Measurements from ENCODE around the gene HJURP. TPM values are rescaled to one million over a fixed set of nuclear protein-coding genes. Genes with fewer than 3 reads are reported as not detected.

Gene HJURP
- polyA plus RNA-seq, 3 donors = not detected

DNA sequence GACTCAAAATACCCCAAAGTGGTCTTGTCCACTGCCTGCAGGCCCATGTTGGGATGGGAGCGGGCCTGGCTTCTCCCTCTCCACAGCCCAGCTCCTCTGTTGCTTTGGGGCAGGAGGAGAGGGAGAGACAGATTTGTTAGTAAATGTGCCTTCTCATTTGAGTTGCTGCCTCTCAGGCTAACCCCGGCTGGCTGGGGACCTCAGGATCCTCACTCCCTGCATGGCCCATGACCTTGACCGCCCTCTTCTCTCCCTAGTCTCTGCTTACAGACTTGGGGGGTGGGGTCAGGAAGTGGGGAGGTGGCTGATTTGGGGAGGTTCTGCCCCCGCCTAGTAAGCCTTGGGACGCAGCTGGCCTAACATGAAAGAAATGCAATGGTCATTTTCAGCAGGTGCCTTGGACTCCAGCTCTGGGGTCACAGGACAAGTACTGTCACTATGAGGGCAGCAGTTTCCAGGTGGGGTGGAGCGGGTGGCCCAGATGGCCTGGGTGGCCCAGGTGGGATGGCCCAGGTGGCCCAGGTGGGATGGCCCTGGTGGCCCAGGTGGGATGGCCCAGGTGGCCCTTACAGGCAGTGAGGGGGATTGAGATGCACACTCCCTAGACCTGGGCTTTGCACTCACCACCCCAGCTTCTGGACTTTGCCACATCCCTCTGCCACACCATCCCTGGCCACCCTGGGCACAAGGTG, 24.1 kb downstream of the HJURP start:
- Histone ChIP-seq H3K36me3 (replicated peaks in 1 of 2; ENCODE audit: control insufficient read depth in 1 of 2, insufficient read depth in 2 of 2, low read length in 2 of 2) (peaks cover 11 to 17% of the 10 kb centered on the region in 2 donors), H3K4me2 (replicated peaks; ENCODE audit: extremely low read depth, low read length, poor library complexity, severe bottlenecking) (no peak overlapping the region), H3K9ac (ENCODE audit: insufficient read depth, low read length, poor library complexity, severe bottlenecking) (no peak overlapping the region), H3K27ac (ENCODE audit: low read depth in 1 of 2, low read length in 2 of 2) (no peak overlapping the region), H3K9me3 (replicated peaks in 1 of 2; ENCODE audit: control insufficient read depth in 1 of 2, insufficient read depth in 1 of 2, low read length in 2 of 2) (no peaks in the 10 kb centered on the region), H3K4me1 (ENCODE audit: control insufficient read depth in 1 of 2, insufficient read depth in 2 of 2, low read length in 2 of 2) (no peaks in the 10 kb centered on the region), H3K4me3 (replicated peaks in 1 of 3; ENCODE audit: low read depth in 2 of 3, low read length in 3 of 3) (no peak overlapping the region), H4K20me1 (ENCODE audit: insufficient read depth, low read length) (no peaks in the 10 kb centered on the region), H3K79me2 (ENCODE audit: insufficient read depth, low read length) (no peaks in the 10 kb centered on the region), H2AFZ (ENCODE audit: insufficient read depth, low read depth, low read length, poor library complexity, severe bottlenecking) (no peak overlapping the region), H3K27me3 (ENCODE audit: control insufficient read depth in 2 of 2, insufficient read depth in 2 of 2, low read length in 2 of 2) (no peaks in the 10 kb centered on the region)
- 94% methylated on average over 2 of the region's 6 CpGs for WGBS (ENCODE audit: insufficient coverage)
- Mint-ChIP-seq H3K36me3 (peaks cover 15 to 21% of the 10 kb centered on the region in 2 donors), H3K27me3 (ENCODE audit: low read depth in 3 of 3) (peaks cover 3 to 5% (median 5%) of the 10 kb centered on the region in 3 donors), H3K4me3 (no peak overlapping the region), H3K9me3 (peaks cover 0 to 8% (median 0%) of the 10 kb centered on the region in 7 donors), H3K27ac (no peak overlapping the region), H3K4me1 (peaks cover 2% of the 10 kb centered on the region)
- intact Hi-C loops (cut with micrococcal nuclease) = no loop called here
- TF ChIP-seq, protein P1, sequence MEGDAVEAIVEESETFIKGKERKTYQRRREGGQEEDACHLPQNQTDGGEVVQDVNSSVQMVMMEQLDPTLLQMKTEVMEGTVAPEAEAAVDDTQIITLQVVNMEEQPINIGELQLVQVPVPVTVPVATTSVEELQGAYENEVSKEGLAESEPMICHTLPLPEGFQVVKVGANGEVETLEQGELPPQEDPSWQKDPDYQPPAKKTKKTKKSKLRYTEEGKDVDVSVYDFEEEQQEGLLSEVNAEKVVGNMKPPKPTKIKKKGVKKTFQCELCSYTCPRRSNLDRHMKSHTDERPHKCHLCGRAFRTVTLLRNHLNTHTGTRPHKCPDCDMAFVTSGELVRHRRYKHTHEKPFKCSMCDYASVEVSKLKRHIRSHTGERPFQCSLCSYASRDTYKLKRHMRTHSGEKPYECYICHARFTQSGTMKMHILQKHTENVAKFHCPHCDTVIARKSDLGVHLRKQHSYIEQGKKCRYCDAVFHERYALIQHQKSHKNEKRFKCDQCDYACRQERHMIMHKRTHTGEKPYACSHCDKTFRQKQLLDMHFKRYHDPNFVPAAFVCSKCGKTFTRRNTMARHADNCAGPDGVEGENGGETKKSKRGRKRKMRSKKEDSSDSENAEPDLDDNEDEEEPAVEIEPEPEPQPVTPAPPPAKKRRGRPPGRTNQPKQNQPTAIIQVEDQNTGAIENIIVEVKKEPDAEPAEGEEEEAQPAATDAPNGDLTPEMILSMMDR (IDR thresholded peaks at IDR 0.05) = no peak
- no peak for DNase-seq

DNA sequence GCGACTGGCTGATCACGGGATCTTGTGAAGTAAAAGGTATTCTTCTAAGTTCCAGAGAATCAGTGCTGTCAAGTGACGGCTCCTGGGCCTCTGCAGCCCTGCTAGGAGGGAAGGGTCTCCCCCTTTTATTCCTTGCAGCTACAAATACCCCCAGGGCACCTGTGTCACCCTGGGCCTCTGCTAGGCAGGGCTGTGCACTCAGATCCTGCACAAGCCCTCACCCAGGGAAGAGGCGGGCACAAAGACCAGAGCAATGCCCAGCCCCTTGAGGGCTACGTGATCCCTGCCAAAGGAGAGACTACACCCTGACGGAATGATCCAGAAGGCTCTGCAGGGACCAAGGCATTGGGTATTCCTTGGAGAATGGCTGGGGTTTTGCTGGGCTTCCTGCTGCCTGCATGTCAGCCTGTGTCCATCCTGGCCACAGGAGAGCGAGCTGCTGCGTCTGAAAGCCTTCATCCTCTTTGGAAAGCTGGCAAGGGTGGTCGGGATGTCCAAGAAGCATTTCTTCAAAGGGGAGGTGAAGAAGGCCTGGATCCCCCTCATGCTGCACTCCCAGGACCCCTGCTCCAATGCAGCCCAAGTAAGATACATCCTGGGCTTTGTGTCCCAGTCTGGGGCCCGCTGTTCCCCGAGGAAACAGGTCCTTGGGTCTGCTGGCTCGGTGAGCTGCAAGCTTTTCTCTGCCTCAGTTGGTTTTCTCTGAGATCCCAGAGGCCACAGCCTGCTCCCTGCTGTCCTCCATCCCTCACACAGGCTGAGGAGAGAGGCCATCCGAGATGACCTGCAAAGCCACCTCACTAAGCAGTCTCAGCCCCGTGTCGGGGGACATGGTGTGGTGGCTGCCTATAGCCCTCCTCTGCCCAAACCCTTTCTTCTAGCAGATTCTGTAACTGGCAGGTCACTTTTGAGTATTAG, 24.9 kb downstream of the HJURP start:
- Histone ChIP-seq H3K27me3 (ENCODE audit: control insufficient read depth in 2 of 2, insufficient read depth in 2 of 2, low read length in 2 of 2) (no peaks in the 10 kb centered on the region), H4K20me1 (ENCODE audit: insufficient read depth, low read length) (no peaks in the 10 kb centered on the region), H3K9me3 (replicated peaks in 1 of 2; ENCODE audit: control insufficient read depth in 1 of 2, insufficient read depth in 1 of 2, low read length in 2 of 2) (no peaks in the 10 kb centered on the region), H3K4me1 (ENCODE audit: control insufficient read depth in 1 of 2, insufficient read depth in 2 of 2, low read length in 2 of 2) (no peaks in the 10 kb centered on the region), H3K36me3 (replicated peaks in 1 of 2; ENCODE audit: control insufficient read depth in 1 of 2, insufficient read depth in 2 of 2, low read length in 2 of 2) (peaks cover 9% of the 10 kb centered on the region in 2 donors), H3K4me3 (replicated peaks in 1 of 3; ENCODE audit: low read depth in 2 of 3, low read length in 3 of 3) (no peak overlapping the region), H3K79me2 (ENCODE audit: insufficient read depth, low read length) (no peaks in the 10 kb centered on the region), H3K4me2 (replicated peaks; ENCODE audit: extremely low read depth, low read length, poor library complexity, severe bottlenecking) (no peak overlapping the region), H2AFZ (ENCODE audit: insufficient read depth, low read depth, low read length, poor library complexity, severe bottlenecking) (no peak overlapping the region), H3K9ac (ENCODE audit: insufficient read depth, low read length, poor library complexity, severe bottlenecking) (no peak overlapping the region), H3K27ac (ENCODE audit: low read depth in 1 of 2, low read length in 2 of 2) (no peak overlapping the region)
- Mint-ChIP-seq H3K4me1 (peaks cover 2% of the 10 kb centered on the region), H3K36me3 (peaks cover 8 to 13% of the 10 kb centered on the region in 2 donors), H3K27me3 (ENCODE audit: low read depth in 3 of 3) (peaks cover 3 to 5% (median 5%) of the 10 kb centered on the region in 3 donors), H3K4me3 (no peak overlapping the region), H3K27ac (peak overlapping the region in 1 of 7 donors; percentile 49), H3K9me3 (peaks cover 0 to 8% (median 0%) of the 10 kb centered on the region in 7 donors)
- DNase-seq = no peak
- intact Hi-C loops (cut with micrococcal nuclease) = no loop called here
- 93% methylated on average over 9 of the region's 15 CpGs for WGBS (ENCODE audit: insufficient coverage)
- TF ChIP-seq, protein P1 (IDR thresholded peaks at IDR 0.05) = no peak
